Femur (tissue), 1 donor: ENCODE results near the gene IRGQ.
A peak's percentile ranks its signal among the peaks of the same experiment; 100 is the strongest.

ENCODE experiments used
- DNase-seq: peaks from one replicate; pipeline ENCODE4 v3.0.0-alpha.2; 2017

IRGQ gene

GRCh38 chr19:43534816-43535761 lies 60.8 kb downstream of the IRGQ start:
- peak; percentile 86 for DNase-seq
